Testis (tissue), 3 donors: ENCODE results near the gene PUM2. TPM values are rescaled to one million over a fixed set of nuclear protein-coding genes. Genes with fewer than 3 reads are reported as not detected.
"Not testable (repeated sequence)": the region's sequence is repeated elsewhere in the genome, so short reads cannot be mapped to it uniquely, and the experiment has no call there.

Experiments
- DNase-seq: peaks from one replicate; pipeline ENCODE4 v3.0.0-alpha.2; 2019
- H3K27ac ChIP-seq, 2 donors: fragments of 200-600 bp; sonication (generic); one replicate each; pipeline ENCODE4 v1.5.1; 2019
- H3K27me3 ChIP-seq: fragments of 200-600 bp; sonication (generic); one replicate; pipeline ENCODE4 v1.5.1; 2019
- H3K36me3 ChIP-seq: fragments of 200-600 bp; sonication (generic); one replicate; pipeline ENCODE4 v1.5.1; 2017; ENCODE audit warnings: low read depth; ENCODE audit errors: missing control alignments
- H3K4me1 ChIP-seq: fragments of 200-600 bp; sonication (generic); one replicate; pipeline ENCODE4 v1.5.1; 2019
- H3K4me3 ChIP-seq, 2 donors: fragments of 200-600 bp; sonication (generic); one replicate each; pipeline ENCODE4 v1.5.1; 2017 to 2019
- H3K9me3 ChIP-seq: fragments of 200-600 bp; sonication (generic); one replicate; pipeline ENCODE4 v1.5.1; 2017
- POLR2A ChIP-seq: fragments of 450-650 bp; IDR thresholded peaks from one replicate; pipeline ENCODE4 v1.6.1; 2017; ENCODE audit warnings: antibody characterized with exemption, mild to moderate bottlenecking, moderate library complexity
- WGBS, 2 donors: methylation state at CpG; one replicate each; pipeline ENCODE4 v1.1.5; 2018; 5-methylcytosine and 5-hydroxymethylcytosine counted together
- intact Hi-C: fragments of 100-400 bp; cut with DNase I; formaldehyde crosslinking; loops from one replicate; pipeline ENCODE4 v1.15.1; 2023; ENCODE audit warnings: low total_unique reads
- polyA plus RNA-seq: library from polyadenylated mRNA; stranded (reverse); fragments of 350-450 nt; fragmentation: Illumina TruSeq; extraction: RNeasy Lipid Tissue Mini Kit (QIAGEN cat#74804); gene quantifications from one replicate; pipeline ENCODE4 v1.2.3, GENCODE V29; 2014; ENCODE audit warnings: low read depth, low replicate concordance; ENCODE audit not compliant: insufficient read depth
- total RNA-seq, 2 donors: library from RNA; depleted of rRNA; stranded (reverse); fragments of >200 nt; gene quantifications; one replicate each; pipeline ENCODE4 v1.2.3, GENCODE V29; 2016
- TF ChIP-seq, protein P1 (sequence below), 3 experiments: fragments of 450-650 bp in 2 of 3; fragments of 200-600 bp in 1 of 3; sonication (generic) in 1 of 3; IDR thresholded peaks; one replicate each; pipeline ENCODE4 v1.5.1; 2016 to 2019; ENCODE audit warnings: antibody characterized with exemption in 3 of 3, mild to moderate bottlenecking in 2 of 3, moderate library complexity in 1 of 3

The PUM2 gene
- total and polyA plus RNA-seq, 3 donors from 2014 or later = 50.5 to 92.5 (median 78.0) TPM

DNA sequence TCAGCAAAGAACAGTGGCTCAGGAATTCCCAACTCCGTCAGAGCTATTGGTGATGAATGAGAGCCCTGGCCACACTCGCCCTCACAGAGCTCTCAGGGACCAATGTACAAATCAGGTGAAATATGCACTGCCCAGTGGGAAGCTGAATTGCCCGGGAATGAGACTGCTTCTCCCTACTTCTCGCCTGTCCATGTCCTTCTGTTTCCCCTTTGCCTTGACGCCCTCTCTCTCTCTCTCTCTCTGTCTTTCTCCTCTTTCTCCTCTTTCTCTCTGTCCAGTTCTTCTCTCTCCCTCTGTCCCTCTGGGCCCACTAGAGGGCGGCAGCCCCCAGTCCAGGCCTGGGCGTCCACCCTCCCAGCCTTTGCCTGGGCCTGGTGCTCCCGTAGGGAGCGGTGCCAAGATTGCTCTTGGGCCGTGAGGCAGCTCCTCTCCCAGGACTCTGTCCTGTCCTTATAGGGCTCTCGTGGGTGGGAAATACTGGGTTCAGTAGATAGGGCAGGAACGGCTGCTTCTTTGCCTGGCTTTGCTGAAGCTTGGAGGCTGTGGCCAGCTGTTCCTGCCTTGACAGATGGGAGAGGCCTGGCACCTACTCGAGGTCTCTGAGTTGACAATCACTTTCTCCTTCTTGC lies 28.4 kb upstream of the PUM2 start:
- TF ChIP-seq POLR2A = no peak
- TF ChIP-seq, protein P1, sequence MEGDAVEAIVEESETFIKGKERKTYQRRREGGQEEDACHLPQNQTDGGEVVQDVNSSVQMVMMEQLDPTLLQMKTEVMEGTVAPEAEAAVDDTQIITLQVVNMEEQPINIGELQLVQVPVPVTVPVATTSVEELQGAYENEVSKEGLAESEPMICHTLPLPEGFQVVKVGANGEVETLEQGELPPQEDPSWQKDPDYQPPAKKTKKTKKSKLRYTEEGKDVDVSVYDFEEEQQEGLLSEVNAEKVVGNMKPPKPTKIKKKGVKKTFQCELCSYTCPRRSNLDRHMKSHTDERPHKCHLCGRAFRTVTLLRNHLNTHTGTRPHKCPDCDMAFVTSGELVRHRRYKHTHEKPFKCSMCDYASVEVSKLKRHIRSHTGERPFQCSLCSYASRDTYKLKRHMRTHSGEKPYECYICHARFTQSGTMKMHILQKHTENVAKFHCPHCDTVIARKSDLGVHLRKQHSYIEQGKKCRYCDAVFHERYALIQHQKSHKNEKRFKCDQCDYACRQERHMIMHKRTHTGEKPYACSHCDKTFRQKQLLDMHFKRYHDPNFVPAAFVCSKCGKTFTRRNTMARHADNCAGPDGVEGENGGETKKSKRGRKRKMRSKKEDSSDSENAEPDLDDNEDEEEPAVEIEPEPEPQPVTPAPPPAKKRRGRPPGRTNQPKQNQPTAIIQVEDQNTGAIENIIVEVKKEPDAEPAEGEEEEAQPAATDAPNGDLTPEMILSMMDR (IDR thresholded peaks at IDR 0.05) = peak; percentile 58 to 74 (median 63)
- Histone ChIP-seq H3K4me3 (no peak overlapping the region), H3K36me3 (no peaks in the 10 kb centered on the region), H3K4me1 (peaks cover 7% of the 10 kb centered on the region), H3K27me3 (no peaks in the 10 kb centered on the region), H3K9me3 (no peaks in the 10 kb centered on the region), H3K27ac (peak overlapping the region in 1 of 2 donors; percentile 48)
- peak; percentile 91 for DNase-seq
- intact Hi-C loops = no loop called here
- WGBS, 2 donors = 35 to 41% methylated on average over 13 of the region's 13 CpGs

DNA sequence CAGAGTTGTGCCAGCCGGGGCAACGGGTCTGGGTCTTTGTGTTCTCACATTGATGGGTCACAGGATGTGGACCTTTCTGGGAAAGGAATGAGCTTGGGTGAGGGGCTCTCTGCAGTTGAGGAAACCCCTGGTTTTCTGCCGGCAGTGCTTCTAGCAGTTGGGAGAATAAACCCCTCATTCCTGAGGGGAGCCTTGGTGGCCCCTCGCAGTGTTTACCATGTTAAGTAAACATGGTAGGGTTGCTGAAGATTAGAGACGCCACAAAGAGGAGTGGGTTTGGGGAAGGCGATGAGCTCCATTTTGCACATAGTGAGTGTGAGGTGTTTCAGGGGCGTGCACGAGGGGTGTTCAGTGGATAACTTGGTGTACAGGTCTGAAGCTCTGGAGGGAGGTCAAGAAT lies 27.7 kb upstream of the PUM2 start:
- TF ChIP-seq, protein P1 (IDR thresholded peaks at IDR 0.05) = no peak
- no peak for TF ChIP-seq POLR2A
- DNase-seq = no peak
- peaks cover 7% of the 10 kb centered on the region for H3K4me1 ChIP-seq
- no peak overlapping the region for H3K27ac ChIP-seq
- H3K27me3 ChIP-seq = no peaks in the 10 kb centered on the region
- no peaks in the 10 kb centered on the region for H3K9me3 ChIP-seq
- no peak overlapping the region for H3K4me3 ChIP-seq
- H3K36me3 ChIP-seq = no peaks in the 10 kb centered on the region
- intact Hi-C loops = no loop called here
- WGBS, 2 donors = 74 to 81% methylated on average over 8 of the region's 8 CpGs

DNA sequence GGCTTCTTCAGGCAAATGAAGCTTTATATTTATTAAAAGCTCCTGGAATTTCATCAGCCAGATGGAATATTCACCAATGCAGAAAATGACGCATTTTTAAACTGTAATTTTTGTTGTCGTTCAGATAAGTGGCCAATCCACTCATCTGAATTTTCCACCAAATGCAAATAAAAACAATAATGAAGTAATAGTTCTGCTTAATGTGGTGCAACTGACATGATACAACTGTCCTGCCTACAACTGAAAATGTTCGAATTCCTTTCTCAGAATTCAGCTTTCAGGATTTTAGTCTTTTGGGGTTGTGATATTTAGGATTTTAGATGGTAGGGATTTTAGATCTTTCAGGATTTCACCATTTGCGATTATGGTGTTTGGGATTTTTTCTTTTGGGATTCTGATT lies 27.1 kb upstream of the PUM2 start:
- Histone ChIP-seq H3K4me1 (peaks cover 7% of the 10 kb centered on the region), H3K36me3 (no peaks in the 10 kb centered on the region), H3K27ac (no peak overlapping the region), H3K27me3 (no peaks in the 10 kb centered on the region), H3K4me3 (no peak overlapping the region), H3K9me3 (no peaks in the 10 kb centered on the region)
- TF ChIP-seq POLR2A = no peak
- TF ChIP-seq, protein P1 (IDR thresholded peaks at IDR 0.05) = no peak
- intact Hi-C loops = no loop called here
- 95% methylated on average over 4 of the region's 4 CpGs for WGBS, 2 donors
- no peak for DNase-seq

DNA sequence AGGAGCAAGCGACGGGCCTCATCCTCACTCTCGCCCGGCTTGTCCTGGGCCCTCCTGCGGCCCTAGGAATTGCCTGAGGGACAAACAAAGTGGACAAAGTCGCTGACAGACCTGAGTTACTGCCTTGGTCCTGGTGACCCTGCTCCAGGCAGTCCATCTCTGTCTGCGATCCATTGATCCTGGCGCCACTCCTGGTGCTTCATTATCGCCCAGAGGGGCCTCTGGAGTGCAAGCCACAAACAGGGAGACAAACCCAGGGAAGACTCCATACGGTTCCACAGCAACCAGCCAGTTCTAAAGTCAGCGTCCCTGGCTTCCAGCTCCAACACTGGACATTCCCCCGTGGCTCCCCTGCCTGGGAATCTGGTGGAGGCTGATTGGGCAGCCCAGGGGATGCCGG lies 24.3 kb upstream of the PUM2 start:
- H3K27me3 ChIP-seq, H3K36me3 ChIP-seq, DNase-seq, H3K27ac ChIP-seq, H3K9me3 ChIP-seq, H3K4me1 ChIP-seq, intact Hi-C loops, H3K4me3 ChIP-seq: not testable (repeated sequence)
- whole genome bisulfite sequencing, 2 donors = 77 to 84% methylated on average over 7 to 13 of the region's 13 CpGs

DNA sequence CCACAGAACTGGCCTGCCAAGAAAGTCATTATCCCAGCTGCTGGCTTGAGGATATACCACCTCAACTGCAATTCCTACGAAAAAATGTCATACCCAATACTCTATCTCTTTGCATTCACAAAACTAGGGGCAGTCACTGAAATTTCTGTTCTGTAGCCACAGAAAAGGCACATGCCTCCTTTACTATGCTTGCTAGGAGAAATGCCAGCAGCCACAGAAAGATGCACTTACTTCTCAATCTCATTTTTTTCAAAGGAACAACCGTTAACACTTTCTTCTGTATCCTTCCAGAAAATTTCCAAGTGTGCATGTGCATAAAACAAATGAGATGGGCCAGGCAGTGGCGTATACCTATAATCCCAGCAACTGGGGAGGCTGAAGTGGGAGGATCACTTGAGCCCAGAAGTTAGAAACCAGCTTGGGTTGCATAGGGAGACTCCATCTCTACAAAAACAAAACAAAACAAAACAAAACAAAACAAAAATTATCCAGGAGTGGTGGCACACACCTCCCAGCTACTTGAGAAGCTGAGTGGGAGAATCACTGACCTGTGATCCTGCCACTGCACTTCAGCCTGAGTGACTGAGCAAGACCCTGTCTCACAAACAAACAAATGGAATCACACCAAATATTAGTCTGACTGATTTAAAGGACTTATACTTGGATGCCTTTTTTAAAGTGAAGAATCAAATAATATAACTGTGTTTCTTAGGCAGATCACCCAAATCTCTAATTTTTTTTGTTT lies 22.4 kb upstream of the PUM2 start:
- Histone ChIP-seq H3K27me3 (no peaks in the 10 kb centered on the region), H3K9me3 (no peaks in the 10 kb centered on the region), H3K36me3 (no peaks in the 10 kb centered on the region), H3K4me3 (no peak overlapping the region), H3K27ac (no peak overlapping the region), H3K4me1 (peaks cover 8% of the 10 kb centered on the region)
- intact Hi-C loops = no loop called here
- DNase-seq = no peak
- 72 to 80% methylated on average over 3 of the region's 3 CpGs for WGBS, 2 donors
- TF ChIP-seq, protein P1 (IDR thresholded peaks at IDR 0.05) = no peak
- no peak for TF ChIP-seq POLR2A
